ENCODE results near the gene MYO3A. TPM values are rescaled to one million over a fixed set of nuclear protein-coding genes. Genes with fewer than 3 reads are reported as not detected.
"Not testable (repeated sequence)": the region's sequence is repeated elsewhere in the genome, so short reads cannot be mapped to it uniquely, and the experiment has no call there.

The MYO3A gene
- total and polyA plus RNA-seq, 12 donors: 0.14 to 1.3 (median 0.50) TPM; not detected in 8

- WGBS, 4 donors: 77 to 85% (median 82%) methylated on average over 5 of the region's 5 CpGs
- no peaks in the 10 kb centered on the region for H3K4me1 ChIP-seq (replicated peaks in 1 of 2)
- TF ChIP-seq CTCF (IDR thresholded peaks at IDR 0.05) (no peak), POLR2A (IDR thresholded peaks at IDR 0.05) (no peak)
- H3K27ac ChIP-seq: no peak overlapping the region
- H3K27me3 ChIP-seq: no peaks in the 10 kb centered on the region
- no peaks in the 10 kb centered on the region for H3K9me3 ChIP-seq (replicated peaks in 1 of 3)
- intact Hi-C loops (cut with DNase I): no loop called here
- DNase-seq: no peak
- no peaks in the 10 kb centered on the region for H3K36me3 ChIP-seq (replicated peaks in 1 of 2)
- no peak overlapping the region for H3K4me3 ChIP-seq
Observed at GRCh38 chr10:26090026-26090425, 156.0 kb downstream of the MYO3A start.

GRCh38 chr10:26090762-26091161 is 156.7 kb downstream of the MYO3A start:
- H3K27ac ChIP-seq: no peak overlapping the region
- H3K4me3 ChIP-seq: no peak overlapping the region
- no peak for DNase-seq
- intact Hi-C loops (cut with DNase I): no loop called here
- no peaks in the 10 kb centered on the region for H3K27me3 ChIP-seq
- 67 to 80% (median 75%) methylated on average over 1 of the region's 1 CpG for WGBS, 4 donors
- H3K36me3 ChIP-seq (replicated peaks in 1 of 2): no peaks in the 10 kb centered on the region
- TF ChIP-seq CTCF (IDR thresholded peaks at IDR 0.05) (no peak), POLR2A (IDR thresholded peaks at IDR 0.05) (no peak)
- H3K4me1 ChIP-seq (replicated peaks in 1 of 2): no peaks in the 10 kb centered on the region
- H3K9me3 ChIP-seq (replicated peaks in 1 of 3): no peaks in the 10 kb centered on the region

- H3K4me3 ChIP-seq: no peak overlapping the region
- DNase-seq: no peak
- intact Hi-C loops (cut with DNase I): no loop called here
- 52 to 71% (median 62%) methylated on average over 1 of the region's 1 CpG for WGBS, 4 donors
- H3K27ac ChIP-seq: no peak overlapping the region
- no peaks in the 10 kb centered on the region for H3K4me1 ChIP-seq (replicated peaks in 1 of 2)
- H3K27me3 ChIP-seq: no peaks in the 10 kb centered on the region
- H3K9me3 ChIP-seq (replicated peaks in 1 of 3): no peaks in the 10 kb centered on the region
- TF ChIP-seq CTCF (IDR thresholded peaks at IDR 0.05) (no peak), POLR2A (IDR thresholded peaks at IDR 0.05) (no peak)
- no peaks in the 10 kb centered on the region for H3K36me3 ChIP-seq (replicated peaks in 1 of 2)
Observed at GRCh38 chr10:26093229-26093628, 159.2 kb downstream of the MYO3A start.

- no peak for DNase-seq
- H3K4me1 ChIP-seq (replicated peaks in 1 of 2): no peaks in the 10 kb centered on the region
- 63 to 76% (median 67%) methylated on average over 4 of the region's 4 CpGs for WGBS, 4 donors
- no peaks in the 10 kb centered on the region for H3K36me3 ChIP-seq (replicated peaks in 1 of 2)
- no peak overlapping the region for H3K27ac ChIP-seq
- TF ChIP-seq POLR2A (IDR thresholded peaks at IDR 0.05) (no peak), CTCF (IDR thresholded peaks at IDR 0.05) (no peak)
- H3K9me3 ChIP-seq (replicated peaks in 1 of 3): no peaks in the 10 kb centered on the region
- intact Hi-C loops (cut with DNase I): no loop called here
- H3K4me3 ChIP-seq: no peak overlapping the region
- H3K27me3 ChIP-seq: no peaks in the 10 kb centered on the region
Observed at GRCh38 chr10:26095781-26096180, 161.8 kb downstream of the MYO3A start.

GRCh38 chr10:26097549-26097948 is 163.5 kb downstream of the MYO3A start:
- H3K36me3 ChIP-seq (replicated peaks in 1 of 2); H3K9me3 ChIP-seq (replicated peaks in 1 of 3); DNase-seq; H3K4me1 ChIP-seq (replicated peaks in 1 of 2); H3K4me3 ChIP-seq; H3K27me3 ChIP-seq; intact Hi-C loops (cut with DNase I); H3K27ac ChIP-seq: not testable (repeated sequence)
- 68 to 88% (median 78%) methylated on average over 1 of the region's 1 CpG for WGBS, 4 donors
